Measurements from ENCODE around the gene WNT5B.
"Not testable (repeated sequence)": the region's sequence is repeated elsewhere in the genome, so short reads cannot be mapped to it uniquely, and the experiment has no call there.

WNT5B gene

DNA sequence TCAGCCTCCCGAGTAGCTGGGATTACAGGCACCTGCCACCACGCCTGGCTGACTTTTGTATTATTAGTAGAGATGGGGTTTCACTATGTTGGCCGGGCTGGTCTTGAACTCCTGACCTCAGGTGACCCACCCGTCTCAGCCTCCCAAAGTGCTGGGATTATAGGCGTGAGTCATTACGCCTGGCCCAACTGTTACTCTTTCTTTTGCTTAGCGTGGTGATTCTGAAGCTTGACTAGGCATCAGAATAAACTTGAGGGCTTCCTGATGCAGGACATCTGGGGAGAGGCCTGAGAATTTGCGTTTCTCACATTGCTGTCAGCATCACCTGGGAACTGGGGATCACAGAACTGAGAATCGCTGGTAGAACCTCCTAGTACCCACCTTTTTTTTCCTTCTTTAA is 26.3 kb upstream of the WNT5B start:
- not testable (repeated sequence) for DNase-seq

DNA sequence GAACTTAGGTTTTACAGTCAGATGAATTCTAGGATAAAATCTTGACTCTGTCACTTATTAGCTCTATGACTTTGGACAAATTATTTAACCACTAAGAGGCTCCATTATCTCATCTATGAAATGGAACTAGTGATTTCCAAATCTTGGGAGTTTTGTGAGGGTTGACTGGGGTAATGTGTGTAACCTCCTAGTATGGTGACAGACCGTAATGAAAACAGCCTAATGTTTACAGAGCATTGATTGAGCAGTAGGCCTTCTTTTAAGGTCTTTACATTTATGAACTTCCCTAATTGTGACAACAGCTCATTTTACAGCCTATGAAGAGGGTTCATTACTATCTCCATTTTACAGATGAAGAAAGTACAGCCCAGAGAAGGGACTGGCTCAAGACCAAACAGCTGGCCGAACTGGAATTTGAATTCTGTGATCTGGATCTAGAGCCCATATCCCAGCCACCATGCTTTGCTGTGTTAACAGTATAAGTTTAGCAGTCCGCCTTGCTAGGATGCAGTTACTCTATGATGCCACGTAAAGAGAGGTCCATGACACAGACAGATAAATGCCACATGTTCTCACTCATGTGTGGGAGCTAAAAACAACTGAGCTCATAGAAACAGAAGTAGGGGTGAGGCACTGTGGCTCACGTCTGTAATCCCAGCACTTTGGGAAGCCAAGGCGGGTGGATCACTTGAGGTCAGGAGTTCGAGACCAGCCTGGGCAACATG is 25.6 kb upstream of the WNT5B start:
- no peak for DNase-seq

DNA sequence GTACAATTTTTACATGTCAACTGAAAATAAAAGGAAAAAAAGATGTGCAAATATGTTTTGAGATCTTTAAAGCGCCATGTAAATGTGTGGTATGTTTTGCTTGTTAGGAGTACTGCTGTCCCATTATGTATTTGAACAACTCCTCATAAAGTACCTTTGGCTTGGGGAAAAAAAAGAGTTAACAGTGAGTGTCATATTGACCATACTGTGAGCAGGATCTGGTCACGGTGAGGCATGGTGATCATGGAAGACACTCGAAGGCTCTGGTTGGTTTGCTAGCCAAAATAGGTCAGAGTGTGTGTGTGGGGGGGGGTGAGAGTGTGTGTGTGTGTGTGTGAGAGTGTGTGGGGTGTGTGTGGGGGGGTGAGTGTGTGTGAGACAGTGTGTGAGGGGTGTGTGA is 24.6 kb upstream of the WNT5B start:
- DNase-seq = no peak

DNA sequence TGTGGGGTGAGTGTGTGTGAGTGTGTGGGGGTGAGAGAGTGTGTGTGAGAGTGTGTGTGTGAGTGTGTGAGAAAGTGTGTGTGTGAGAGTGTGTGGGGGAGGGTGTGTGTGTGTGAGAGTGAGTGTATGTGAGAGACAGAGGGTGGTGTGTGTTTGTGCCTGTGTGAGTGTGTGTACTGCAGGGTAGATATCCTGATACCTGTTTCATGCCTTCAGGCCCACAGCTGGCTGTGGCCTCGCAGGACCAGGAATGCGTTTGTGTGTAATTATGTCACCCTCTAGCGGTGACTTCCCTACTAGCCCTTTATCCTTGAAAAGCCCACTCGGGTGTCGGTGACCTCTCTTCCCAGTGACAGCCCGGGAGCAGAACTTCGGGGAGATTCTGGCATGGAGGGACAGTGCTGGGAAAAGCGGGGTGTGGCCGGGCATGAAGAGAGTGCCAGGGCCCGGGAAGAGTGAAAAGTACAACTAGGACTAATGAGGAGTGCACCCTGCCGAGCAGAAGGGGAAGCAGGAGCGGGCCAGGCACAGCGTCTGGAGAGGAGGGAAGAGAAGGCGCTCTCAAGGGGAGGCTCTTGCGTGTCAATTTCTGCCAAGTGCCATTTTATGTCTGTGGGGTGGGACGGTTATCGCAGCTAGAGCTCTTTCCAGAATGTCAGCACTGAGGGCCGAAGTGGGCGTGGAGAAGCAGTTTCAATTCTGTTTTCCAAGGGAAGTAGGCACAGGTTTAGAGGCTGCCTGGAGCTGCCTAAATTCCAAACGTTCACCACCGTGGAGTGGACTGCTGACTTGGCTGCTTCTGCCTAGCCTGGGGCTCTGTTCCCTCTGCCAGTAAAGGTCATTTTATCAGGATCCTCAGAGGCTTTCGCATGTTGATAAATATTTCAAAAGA is 23.7 kb upstream of the WNT5B start:
- DNase-seq = peak; percentile 25

DNA sequence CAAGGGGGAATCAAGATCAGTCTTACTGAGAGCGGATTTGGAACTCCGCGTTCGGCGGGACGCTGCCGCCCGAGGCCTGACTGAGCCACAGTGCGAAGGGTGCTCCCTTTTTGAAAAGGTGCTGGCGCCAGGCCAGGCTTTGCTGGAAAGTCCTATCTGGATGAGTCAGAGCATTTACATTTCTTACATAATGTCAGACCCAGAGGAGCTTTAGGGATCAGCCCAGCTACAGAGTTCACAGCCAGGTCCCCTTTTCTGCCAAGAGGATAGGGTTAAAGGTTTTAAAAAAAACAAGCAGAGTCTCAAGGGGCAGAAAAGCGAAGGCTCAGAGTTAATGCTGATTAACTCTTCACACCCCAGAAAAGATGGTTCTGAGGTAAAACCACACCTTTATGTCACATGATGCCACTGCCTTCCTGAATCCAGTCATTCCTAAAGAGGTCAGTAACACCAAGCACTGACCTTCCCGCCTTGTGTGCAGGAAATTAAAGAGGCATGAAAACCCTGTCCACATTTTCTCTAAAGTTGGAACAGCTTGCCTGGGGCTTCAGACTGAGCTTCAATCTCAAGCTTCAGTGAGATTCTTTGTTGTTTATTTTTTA is 22.9 kb upstream of the WNT5B start:
- DNase-seq = no peak

DNA sequence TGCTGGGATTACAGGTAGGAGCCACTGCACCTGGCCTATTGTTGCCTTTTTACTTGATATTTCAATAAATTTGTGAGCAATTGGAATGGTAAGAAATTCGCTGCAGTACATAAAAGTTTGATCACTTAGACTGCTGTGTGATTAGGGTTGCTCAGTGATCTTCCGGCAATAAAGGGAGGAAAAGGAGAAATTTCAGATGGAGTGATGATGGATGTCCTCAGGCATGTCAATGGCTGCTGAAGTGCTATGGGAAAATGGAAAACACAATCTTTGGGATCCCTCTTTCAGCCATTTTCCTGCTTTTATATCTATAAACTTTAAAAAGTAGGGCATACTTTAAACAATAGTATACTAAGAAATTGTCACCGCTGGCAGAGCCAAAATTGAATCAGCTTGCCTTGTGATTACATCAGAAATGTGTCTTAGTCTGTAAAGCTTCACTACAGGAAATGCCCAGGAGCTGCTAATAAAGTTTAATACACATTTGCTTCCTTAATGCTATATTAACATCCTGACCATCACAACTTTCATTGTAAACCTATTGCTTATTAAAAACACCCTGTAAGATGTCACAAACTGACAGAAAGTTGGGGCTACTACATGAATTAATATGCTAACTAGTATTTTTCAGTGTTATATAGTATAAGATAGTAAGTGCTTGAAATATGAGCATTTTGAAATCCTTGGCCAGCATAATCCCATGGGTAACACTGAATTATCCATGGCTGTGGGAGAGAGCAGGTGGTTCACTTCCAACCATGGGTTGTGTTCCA is 20.9 kb upstream of the WNT5B start:
- no peak for DNase-seq

DNA sequence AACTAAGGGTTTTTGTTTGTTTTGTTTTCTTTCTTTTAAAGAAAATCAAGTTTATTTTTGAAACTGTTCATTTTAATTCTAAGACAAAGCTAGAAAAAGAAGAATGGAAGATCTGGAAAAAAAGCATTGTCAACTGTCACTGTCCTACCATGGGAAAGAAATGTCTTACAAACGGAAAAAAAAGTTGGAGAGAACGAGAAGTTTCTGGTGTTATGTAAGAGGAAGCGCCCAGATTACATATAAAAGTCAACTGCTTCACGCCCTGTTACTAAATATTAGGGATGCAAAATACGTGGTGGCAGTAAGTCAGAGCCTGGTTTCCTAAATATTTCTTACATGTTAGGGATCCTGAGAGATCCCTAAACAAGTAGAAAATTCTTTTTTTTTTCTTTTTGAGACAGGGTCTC is 20.3 kb upstream of the WNT5B start:
- DNase-seq = no peak

DNA sequence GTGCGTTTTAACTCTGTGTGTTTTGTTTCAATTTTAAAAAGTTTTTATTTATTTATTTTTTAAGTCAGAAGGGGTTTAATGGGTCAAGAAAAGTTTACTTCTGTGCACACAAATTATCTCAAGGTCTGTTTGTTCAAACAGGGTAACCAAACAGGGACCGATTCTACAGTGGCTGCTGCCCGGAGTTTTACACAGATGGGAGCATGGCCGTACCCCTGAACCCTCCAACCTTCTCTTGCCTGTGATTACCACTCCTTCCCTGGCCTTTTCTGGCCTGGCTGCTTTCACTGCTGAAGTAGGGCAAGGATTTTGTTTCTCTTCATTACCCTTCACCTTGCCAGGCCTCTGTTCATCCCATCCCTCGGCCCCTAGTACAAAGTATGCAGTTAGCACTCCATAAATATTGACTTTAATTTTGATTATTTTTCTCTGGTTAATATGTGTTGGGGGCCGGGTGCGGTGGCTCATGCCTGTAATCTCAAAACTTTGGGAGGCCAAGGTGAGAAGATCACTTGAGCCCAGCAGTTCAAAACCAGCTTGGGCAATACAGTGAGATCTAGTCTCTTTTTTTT is 18.9 kb upstream of the WNT5B start:
- no peak for DNase-seq

DNA sequence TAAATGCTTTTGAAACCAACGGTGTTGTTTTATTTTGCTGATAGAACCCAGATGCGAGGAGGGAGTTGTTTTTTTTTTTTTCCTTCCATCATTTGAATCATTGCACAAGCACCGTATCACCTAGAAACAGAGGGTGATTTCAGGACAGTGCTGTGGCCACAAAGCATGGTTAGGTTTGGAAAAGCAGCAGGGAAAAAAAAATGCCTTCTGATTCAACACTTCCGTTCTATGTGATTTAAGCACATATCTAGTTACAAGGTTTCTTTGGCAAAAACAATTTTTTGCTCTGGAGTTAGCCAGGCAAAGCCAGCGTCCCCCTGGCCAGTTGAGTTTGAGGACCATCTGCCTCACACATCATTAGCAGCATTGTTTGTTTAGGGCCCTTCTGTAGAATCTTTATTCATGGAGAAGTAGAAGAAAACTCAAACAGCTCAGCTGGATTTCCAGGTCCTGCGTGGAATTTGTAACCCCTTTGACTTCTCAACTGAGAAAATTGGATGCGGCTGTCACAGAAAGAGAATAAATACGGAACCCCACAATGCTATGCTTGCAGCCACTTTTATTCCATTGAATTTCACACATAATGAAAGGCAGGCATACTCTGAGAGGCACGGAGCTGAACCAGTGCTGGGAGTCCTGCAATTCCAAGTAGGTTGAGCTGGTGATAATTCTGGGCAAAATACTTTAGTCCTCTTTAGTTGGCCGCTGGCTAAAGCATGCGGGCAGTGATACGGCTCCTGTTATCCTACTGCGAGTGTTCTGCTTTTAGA is 17.0 kb upstream of the WNT5B start:
- no peak for DNase-seq

DNA sequence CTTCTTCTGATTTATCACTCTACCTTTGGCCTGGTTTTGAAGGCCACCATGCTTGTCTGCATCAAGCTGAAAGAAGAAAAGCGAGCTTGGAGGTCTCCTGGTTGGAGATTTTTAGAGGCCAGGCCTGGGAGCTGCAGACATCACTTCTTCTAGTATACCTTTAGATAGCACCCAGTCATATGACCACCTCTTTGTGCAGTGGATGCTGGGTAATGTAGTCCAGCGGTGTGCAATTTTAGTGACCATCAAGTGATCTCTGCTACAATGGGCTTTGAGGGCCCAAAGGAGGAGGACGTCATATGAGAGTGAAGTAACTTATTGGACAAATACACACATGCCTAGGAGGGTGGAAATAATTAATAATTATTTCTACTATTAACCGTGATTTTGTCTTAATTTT is 15.2 kb upstream of the WNT5B start:
- DNase-seq = no peak

DNA sequence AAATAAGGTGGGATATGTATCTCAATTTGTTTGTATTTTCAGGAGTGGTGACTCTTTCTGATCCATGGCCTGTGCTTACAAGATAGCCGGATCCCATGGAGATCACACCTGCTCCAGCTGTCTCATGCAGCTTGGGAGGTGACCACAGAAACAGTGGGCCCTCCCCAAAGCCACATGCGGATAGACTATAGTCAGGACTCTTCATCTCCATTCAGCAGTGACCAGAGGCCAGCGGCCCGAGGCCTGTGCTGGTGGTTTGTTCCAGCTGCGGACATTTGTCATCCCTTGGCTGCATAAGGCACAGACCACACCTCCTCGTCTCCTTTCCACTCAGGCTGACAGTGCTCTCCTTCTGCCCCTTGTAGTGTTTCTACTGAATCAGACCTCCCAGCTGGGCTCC is 14.7 kb upstream of the WNT5B start:
- no peak for DNase-seq

DNA sequence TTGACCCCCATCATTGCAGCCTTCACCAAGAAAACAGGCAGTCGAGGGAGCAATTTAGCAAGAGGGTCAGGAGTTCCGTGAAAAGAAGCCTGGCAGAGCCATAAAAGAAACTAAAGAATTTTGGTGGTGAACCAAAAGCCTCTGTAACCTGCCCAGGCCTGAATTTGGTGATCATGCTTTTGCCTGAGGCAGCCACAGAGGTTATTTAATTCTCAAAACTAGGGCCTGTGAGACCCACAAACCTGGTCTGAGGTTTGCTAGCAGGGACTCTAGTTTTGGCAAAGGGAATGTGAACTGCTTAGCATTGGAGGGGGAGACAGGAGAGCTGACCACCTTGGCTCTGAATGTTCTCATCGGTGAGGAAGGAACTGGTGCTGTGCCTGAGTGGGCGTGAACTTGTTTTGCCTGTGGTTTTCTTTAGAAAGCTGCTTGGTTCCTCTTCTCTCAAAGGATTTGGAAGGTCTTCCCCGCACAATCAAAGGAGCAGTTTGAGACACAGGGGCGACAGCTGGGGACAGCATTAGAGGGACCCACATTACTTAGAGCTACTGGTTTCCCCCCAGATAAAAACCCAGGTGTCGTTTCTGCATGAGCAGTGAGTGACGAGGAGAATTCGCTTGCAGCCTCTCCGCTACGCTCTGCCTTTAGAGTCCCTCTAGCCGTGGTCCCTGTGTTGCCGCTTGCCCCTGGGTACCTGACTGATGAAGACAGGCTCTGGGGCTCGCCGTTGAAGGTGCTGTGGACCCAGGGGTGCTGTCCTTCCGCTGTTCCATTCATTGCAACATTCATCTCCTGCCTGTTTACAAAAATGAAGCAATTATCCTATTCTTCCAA is 12.6 kb upstream of the WNT5B start:
- no peak for DNase-seq

DNA sequence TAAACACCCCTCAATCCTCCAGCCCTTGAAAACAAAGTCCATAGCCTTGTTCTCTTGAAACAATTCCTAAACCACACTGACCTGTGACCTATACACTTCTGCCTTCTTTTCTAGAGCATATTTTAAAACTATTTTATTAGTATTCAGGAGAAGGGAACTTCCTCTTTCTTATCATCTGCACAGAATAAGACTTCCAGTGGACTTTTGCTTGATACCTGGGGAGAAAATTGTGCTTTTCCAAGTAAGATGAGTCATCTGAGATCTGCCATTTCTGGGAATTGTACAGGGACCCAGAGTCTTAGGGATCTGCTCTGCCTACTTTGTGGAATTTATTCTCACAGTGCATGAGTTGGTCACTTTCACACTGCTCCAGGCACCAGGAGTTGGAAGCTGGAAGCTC is 10.5 kb upstream of the WNT5B start:
- DNase-seq = no peak

DNA sequence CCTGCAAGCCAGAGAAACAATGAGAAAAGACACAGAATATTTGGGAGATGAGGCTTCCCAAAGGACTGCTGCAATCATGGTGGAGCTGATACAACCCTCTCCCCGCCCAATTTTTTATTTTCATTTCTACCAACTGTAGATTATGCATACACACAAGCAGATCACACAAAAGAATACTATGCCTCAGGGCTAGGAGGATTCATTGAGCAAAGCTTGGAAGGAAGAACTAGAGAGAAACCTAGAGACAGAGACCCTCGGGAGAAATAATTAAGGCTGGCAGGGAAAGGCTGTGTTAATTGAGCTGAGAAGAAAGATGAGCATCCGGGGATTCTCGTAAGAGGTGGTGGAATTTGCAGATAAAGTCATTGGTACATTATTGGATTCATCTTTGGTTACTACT is 9.9 kb upstream of the WNT5B start:
- DNase-seq = no peak

DNA sequence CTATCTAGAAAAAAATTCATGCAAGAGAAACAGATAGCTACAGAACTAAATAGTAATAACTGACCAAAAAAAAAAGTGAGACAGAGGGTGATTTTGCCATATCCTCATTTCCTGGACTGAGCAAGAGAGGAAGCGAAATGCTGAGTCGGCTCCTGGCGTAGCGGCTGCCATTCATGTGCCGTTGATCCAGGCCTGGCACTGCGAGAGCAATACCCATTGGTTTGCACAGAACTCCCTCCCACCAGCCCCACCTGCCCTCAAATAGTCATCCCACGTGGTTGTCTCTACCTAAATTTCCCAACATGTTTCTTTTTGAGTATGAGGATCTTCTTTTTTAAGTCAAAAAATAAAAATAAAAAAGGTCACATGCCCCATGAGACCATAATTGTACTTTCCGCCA is 9.4 kb upstream of the WNT5B start:
- no peak for DNase-seq

DNA sequence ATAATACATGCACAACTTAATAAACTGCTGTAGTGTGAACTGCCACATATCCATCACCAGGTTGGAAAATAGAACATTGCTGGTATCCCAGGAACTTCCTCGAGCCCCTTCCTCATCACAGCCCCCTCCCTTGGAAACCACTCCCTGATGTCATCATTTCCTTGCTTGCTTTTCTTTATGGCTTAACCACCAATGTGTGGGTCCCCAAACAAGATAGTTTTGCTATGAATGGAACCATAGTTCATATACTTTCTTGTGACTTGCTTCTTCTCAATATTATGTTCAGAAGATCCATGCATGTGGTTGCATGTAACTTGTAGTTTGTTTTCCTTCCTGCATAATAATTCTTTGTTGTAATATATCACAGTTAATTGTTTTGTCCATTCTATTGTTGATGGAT is 8.9 kb upstream of the WNT5B start:
- DNase-seq = no peak

DNA sequence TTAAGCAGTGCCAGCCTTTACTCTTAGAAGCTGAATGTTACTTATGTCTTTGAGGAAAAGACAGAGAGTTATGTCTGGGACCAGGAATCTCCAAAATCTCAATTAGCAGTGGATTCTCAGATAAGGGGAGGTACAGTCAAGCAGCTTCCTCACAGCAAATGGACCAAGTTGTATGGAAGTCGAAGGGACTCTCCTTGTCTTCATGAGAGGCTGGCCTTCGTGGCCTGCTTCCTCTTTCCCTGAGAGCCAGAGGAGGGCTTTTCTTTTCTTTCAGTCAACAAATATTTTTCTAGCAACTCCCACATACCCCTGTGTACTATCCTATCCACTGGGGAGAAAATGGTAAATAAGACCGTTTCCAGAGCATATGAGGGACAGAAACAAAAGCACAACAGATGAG is 6.6 kb upstream of the WNT5B start:
- DNase-seq = no peak

DNA sequence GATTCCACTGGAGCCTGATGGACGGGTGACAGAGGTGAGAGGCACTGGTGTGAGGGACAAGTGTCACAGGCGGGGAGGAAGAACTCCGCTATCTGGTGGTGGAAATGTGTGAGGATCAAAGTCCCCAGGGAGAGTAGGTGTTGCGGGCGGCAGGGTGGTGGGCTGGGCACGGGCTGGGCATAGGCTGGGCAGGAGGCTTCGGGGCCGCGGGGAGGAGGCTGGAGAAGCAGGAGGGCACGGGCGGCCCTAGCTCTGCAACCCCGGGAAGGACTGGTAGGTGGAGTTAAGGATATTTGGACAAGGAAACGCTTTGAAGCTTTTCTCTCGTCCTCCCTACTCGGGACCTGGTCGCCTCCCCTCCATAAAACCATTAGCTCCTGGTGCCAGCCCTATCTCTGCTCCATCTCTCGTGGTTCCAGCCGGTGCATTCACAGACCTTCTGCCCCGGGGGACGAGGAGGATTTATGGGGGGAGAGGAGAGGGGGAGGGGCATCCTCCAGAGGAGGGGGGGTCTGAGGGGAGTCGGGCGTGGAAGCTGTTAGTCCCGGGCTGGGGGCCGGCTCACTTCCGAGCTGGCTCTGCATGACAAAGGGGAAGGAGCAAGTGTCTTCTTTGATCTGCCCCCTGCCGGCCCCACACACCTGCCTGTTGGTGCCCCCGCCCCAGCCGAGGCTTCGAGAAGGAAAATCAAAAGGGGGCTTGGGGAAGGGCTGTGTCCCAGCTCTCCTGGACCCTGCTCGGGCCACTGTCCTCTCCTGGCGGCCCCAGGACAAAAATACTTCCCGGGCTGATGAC is 504 bp downstream of the WNT5B start:
- DNase-seq = no peak

DNA sequence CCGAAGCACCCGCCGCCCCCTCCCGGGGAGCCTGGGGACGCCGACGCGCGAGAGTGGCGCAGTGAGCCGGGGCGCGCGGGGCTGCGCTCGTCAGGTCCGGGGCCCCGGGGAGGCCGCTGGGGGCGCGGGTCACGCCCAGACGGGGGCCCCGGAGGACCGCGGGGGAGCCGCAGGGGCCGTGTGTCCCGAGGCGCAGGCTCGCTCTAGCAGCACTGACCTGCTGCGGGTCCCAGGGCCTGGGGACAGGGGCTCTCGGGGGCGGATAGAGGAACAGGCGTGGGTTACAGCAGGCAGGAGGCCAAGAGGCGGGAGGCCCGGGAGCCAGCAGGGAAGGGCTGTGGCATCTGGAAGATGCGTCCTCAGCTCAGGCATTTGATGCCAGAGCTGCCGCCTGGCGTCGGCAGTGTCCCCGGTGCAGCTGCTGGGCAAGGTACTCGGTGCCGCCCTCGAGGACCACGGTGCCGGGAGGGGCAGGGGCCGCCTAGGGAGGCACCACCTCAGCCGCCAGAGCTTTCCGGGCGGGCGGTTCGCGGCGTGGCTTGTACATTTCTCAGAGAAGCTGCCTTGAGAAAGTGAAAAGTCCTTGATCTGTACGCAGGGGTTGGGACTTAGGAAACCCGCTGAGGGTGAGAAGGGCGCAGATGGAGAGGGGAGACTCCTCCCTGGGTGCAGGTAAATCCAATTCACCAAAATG is 1.2 kb downstream of the WNT5B start:
- no peak for DNase-seq

Measured in effector CD8-positive, alpha-beta T cell (primary cell).